Esophagus muscularis mucosa (tissue), 4 donors: ENCODE measurements around the gene ZSWIM5. TPM values are rescaled to one million over a fixed set of nuclear protein-coding genes. Genes with fewer than 3 reads are reported as not detected.
"Not testable (repeated sequence)": the region's sequence is repeated elsewhere in the genome, so short reads cannot be mapped to it uniquely, and the experiment has no call there.

ENCODE experiments used
- DNase-seq: peaks from one replicate; pipeline ENCODE4 v3.0.0-alpha.2; 2017; ENCODE audit errors: extremely low spot score
- H3K27ac ChIP-seq, 4 donors: fragments of 200-600 bp; sonication (generic); replicated peaks in 1 of 4; 1 replicate in 3 of 4; 2 replicates in 1 of 4; pipeline ENCODE4 v1.5.1; 2016 to 2019; ENCODE audit warnings: mild to moderate bottlenecking in 1 of 4
- H3K27me3 ChIP-seq, 4 donors: fragments of 200-600 bp; sonication (generic); one replicate each; pipeline versions ENCODE4 v1.5.1 to v1.6.0; 2016 to 2019
- H3K36me3 ChIP-seq, 4 donors: fragments of 200-600 bp; sonication (generic); one replicate each; pipeline ENCODE4 v1.5.1; 2016 to 2019
- H3K4me1 ChIP-seq, 4 donors: fragments of 200-600 bp; sonication (generic); one replicate each; pipeline ENCODE4 v1.5.1; 2016 to 2019
- H3K4me3 ChIP-seq, 4 donors: fragments of 200-600 bp; sonication (generic); 1 replicate in 2 of 4; 2 replicates in 2 of 4; pipeline ENCODE4 v1.5.1; 2016 to 2019; ENCODE audit warnings: mild to moderate bottlenecking in 4 of 4, moderate library complexity in 1 of 4
- H3K9me3 ChIP-seq, 4 donors: fragments of 200-600 bp; sonication (generic); 1 replicate in 3 of 4; 2 replicates in 1 of 4; pipeline ENCODE4 v1.5.1; 2016 to 2019
- CTCF ChIP-seq, 3 experiments: fragments of 200-600 bp in 2 of 3; fragments of 450-650 bp in 1 of 3; sonication (generic) in 2 of 3; IDR thresholded peaks; one replicate each; pipeline ENCODE4 v1.5.1; 2017 to 2019; ENCODE audit warnings: antibody characterized with exemption in 3 of 3, mild to moderate bottlenecking in 2 of 3, moderate library complexity in 1 of 3
- EP300 ChIP-seq: sonication (generic); formaldehyde crosslinking; IDR thresholded peaks from one replicate; pipeline ENCODE4 v1.6.1; 2017; ENCODE audit warnings: antibody characterized with exemption
- POLR2A ChIP-seq: fragments of 450-650 bp; IDR thresholded peaks from one replicate; pipeline ENCODE4 v1.6.1; 2017; ENCODE audit warnings: antibody characterized with exemption, moderate library complexity, mild to moderate bottlenecking, low read depth
- POLR2AphosphoS5 ChIP-seq, 2 donors: sonication (generic); formaldehyde crosslinking; IDR thresholded peaks; one replicate each; pipeline ENCODE4 v1.6.1; 2017; ENCODE audit warnings: antibody characterized with exemption in 2 of 2
- WGBS: methylation state at CpG from one replicate; pipeline ENCODE4 v1.1.5; 2018; 5-methylcytosine and 5-hydroxymethylcytosine counted together
- intact Hi-C: fragments of 100-400 bp; cut with DNase I; formaldehyde crosslinking; loops from one replicate; pipeline ENCODE4 v1.15.1; 2023
- total RNA-seq, 4 donors: library from RNA; depleted of rRNA; stranded (reverse); fragments of >200 nt; gene quantifications; one replicate each; pipeline versions ENCODE4 v1.1.0 to v1.2.1, GENCODE V29; 2016

The ZSWIM5 gene
- total RNA-seq, 4 donors from 2014 or later = 3.3 to 6.2 (median 5.3) TPM

GRCh38 chr1:45095450-45095849, 111.0 kb downstream of the ZSWIM5 start:
- TF ChIP-seq CTCF (IDR thresholded peaks at IDR 0.05) (no peak), POLR2AphosphoS5 (IDR thresholded peaks at IDR 0.05) (no peak), EP300 (no peak), POLR2A (no peak)

GRCh38 chr1:45094371-45094770, 112.0 kb downstream of the ZSWIM5 start:
- H3K27me3 ChIP-seq, H3K36me3 ChIP-seq, H3K4me3 ChIP-seq, H3K4me1 ChIP-seq, H3K9me3 ChIP-seq, H3K27ac ChIP-seq, DNase-seq, intact Hi-C loops: not testable (repeated sequence)
- WGBS = 97% methylated on average over 4 of the region's 4 CpGs

More at GRCh38 chr1:45095450-45095849, 111.0 kb downstream of the ZSWIM5 start:
- Histone ChIP-seq H3K4me3 (no peak overlapping the region), H3K27ac (no peak overlapping the region), H3K27me3 (no peaks in the 10 kb centered on the region), H3K36me3 (no peaks in the 10 kb centered on the region), H3K4me1 (peaks cover 0 to 9% (median 7%) of the 10 kb centered on the region in 4 donors), H3K9me3 (no peaks in the 10 kb centered on the region)
- 92% methylated on average over 2 of the region's 2 CpGs for WGBS
- no peak for DNase-seq
- intact Hi-C loops = no loop called here

GRCh38 chr1:45093334-45093733, 113.1 kb downstream of the ZSWIM5 start:
- no peaks in the 10 kb centered on the region for H3K36me3 ChIP-seq
- H3K9me3 ChIP-seq = no peaks in the 10 kb centered on the region
- DNase-seq = no peak
- H3K27me3 ChIP-seq = no peaks in the 10 kb centered on the region
- intact Hi-C loops = no loop called here
- H3K4me3 ChIP-seq = no peak overlapping the region
- no peak for TF ChIP-seq CTCF (IDR thresholded peaks at IDR 0.05)
- no peak for TF ChIP-seq POLR2AphosphoS5 (IDR thresholded peaks at IDR 0.05)
- no peak for TF ChIP-seq EP300
- no peak for TF ChIP-seq POLR2A
- H3K27ac ChIP-seq = no peak overlapping the region
- peaks cover 0 to 9% (median 7%) of the 10 kb centered on the region in 4 donors for H3K4me1 ChIP-seq

- TF ChIP-seq EP300 (no peak), CTCF (IDR thresholded peaks at IDR 0.05) (no peak), POLR2AphosphoS5 (IDR thresholded peaks at IDR 0.05) (no peak), POLR2A (no peak)
- no peak overlapping the region for H3K27ac ChIP-seq
- no peak for DNase-seq
- no peak overlapping the region for H3K4me3 ChIP-seq
- H3K27me3 ChIP-seq = no peaks in the 10 kb centered on the region
- no peaks in the 10 kb centered on the region for H3K9me3 ChIP-seq
- WGBS = 60% methylated on average over 2 of the region's 2 CpGs
- H3K36me3 ChIP-seq = no peaks in the 10 kb centered on the region
- intact Hi-C loops = no loop called here
- no peaks in the 10 kb centered on the region for H3K4me1 ChIP-seq
Measured at GRCh38 chr1:45089711-45090110, 116.7 kb downstream of the ZSWIM5 start.

- intact Hi-C loops = no loop called here
- Histone ChIP-seq H3K9me3 (no peaks in the 10 kb centered on the region), H3K4me3 (no peak overlapping the region), H3K4me1 (no peaks in the 10 kb centered on the region), H3K36me3 (no peaks in the 10 kb centered on the region), H3K27me3 (no peaks in the 10 kb centered on the region), H3K27ac (no peak overlapping the region)
- DNase-seq = no peak
- WGBS = 100% methylated on average over 1 of the region's 1 CpG
- TF ChIP-seq CTCF (IDR thresholded peaks at IDR 0.05) = no peak
- no peak for TF ChIP-seq EP300
Measured at GRCh38 chr1:45084562-45084961, 121.8 kb downstream of the ZSWIM5 start.
